C4-2B (cell line): ENCODE results near the gene PIGH.
"Not testable (repeated sequence)": the region's sequence is repeated elsewhere in the genome, so short reads cannot be mapped to it uniquely, and the experiment has no call there.

Source experiments
- H3K27ac ChIP-seq: fragments of 450-650 bp; 2 replicates; pipeline ENCODE4 v1.5.1; 2017
- ZFX ChIP-seq: fragments of 450-650 bp; IDR thresholded peaks from 2 replicates; pipeline ENCODE4 v1.6.1; 2017
- TF ChIP-seq, protein P1 (sequence below): fragments of 450-650 bp; conservative IDR thresholded peaks from 2 replicates; pipeline ENCODE4 v1.5.1; 2017; ENCODE audit warnings: mild to moderate bottlenecking

Gene PIGH

DNA sequence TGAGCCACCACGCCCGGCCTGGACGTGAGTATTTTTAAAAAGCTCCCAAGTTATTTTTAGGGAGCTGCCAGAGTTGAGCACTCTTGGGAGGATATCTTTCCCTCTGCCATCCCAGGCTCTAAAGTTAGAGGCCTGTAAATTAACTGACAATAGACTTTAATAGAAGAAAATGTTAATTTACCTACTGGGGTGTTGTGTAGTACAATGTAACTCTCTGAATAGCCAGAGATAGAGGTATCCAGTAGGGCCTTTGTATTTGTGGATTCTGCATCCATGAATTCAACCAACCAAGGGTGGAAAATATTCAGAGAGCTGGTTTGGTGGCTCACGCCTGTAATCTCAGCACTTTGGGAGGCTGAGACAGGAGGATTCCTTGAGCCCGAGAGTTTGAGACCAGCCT, 7.6 kb upstream of the PIGH start:
- H3K27ac ChIP-seq = no peak overlapping the region
- TF ChIP-seq, protein P1, sequence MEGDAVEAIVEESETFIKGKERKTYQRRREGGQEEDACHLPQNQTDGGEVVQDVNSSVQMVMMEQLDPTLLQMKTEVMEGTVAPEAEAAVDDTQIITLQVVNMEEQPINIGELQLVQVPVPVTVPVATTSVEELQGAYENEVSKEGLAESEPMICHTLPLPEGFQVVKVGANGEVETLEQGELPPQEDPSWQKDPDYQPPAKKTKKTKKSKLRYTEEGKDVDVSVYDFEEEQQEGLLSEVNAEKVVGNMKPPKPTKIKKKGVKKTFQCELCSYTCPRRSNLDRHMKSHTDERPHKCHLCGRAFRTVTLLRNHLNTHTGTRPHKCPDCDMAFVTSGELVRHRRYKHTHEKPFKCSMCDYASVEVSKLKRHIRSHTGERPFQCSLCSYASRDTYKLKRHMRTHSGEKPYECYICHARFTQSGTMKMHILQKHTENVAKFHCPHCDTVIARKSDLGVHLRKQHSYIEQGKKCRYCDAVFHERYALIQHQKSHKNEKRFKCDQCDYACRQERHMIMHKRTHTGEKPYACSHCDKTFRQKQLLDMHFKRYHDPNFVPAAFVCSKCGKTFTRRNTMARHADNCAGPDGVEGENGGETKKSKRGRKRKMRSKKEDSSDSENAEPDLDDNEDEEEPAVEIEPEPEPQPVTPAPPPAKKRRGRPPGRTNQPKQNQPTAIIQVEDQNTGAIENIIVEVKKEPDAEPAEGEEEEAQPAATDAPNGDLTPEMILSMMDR = no peak
- TF ChIP-seq ZFX = no peak

DNA sequence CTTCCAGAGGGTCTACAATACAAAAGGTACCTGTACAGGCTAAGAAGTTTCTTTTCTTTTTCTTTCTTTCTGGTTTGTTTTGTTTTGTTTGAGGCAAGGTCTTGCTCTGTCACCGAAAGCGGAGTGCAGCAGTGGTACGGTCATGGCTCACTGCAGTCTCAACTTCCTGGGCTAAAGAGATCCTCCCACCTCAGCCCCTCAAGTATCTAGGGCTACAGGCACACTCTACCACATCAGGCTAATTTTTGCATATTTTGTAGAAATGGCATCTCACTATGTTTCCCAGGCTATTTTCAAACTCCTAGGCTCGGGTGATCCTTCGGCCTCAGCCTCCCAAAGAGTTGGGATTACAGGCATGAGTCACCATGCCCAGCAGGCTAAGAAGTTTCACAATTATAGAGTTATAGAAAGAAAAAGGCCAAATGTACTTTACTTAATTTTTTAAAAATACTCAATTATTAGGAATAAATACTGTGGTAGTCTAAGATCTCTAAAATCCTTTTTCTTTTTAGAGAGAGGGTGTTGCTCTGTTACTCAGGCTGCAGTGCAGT, 3.0 kb upstream of the PIGH start:
- TF ChIP-seq, protein P1 = no peak
- H3K27ac ChIP-seq = no peak overlapping the region

GRCh38 chr14:67602076-67602475, 2.0 kb upstream of the PIGH start:
- no peak for TF ChIP-seq ZFX
- TF ChIP-seq, protein P1 = no peak
- H3K27ac ChIP-seq = no peak overlapping the region

GRCh38 chr14:67600562-67600974, 500 bp upstream of the PIGH start:
- H3K27ac ChIP-seq = peak overlapping the region; percentile 83

DNA sequence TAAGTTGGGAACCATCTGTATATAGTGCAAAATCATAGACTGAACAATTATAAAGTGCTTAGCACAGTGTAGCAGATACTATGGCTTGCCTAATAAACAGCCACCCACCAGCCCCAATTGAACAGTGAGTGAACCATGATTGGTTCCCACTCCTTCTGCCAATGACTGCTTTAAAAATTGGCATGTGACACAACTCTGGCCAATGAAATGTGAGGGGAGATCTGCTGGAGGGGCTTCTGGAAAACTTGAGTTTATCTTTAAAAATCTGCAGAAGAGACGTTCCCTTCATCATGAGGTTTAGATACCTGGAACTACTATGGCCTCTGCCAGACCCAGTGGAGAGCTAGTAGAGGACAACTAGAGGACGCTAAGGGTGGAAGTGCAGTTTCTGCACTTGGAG, 4.7 kb downstream of the PIGH start:
- H3K27ac ChIP-seq = no peak overlapping the region
- no peak for TF ChIP-seq ZFX
- TF ChIP-seq, protein P1 = no peak

DNA sequence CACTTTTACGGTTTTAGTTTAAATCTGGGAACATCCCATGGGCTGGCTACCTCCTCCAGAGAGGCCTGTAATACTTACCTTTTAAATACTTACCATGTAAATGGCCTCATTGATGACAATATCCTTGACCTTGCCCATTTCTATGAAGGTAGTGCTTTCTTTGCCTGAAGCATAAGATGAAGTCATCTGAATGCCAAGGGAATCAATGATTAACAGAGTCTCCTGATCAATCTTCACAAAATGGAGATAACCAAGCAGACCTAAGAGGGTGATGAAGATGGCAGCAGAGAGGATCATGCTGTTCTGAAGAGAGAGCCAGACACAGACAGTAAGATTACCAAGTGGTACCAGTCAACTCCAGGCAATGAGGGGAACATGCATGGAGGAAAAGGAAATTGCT, 6.4 kb downstream of the PIGH start:
- H3K27ac ChIP-seq = not testable (repeated sequence)

GRCh38 chr14:67589204-67589770, 10.8 kb downstream of the PIGH start:
- no peak overlapping the region for H3K27ac ChIP-seq
- no peak for TF ChIP-seq ZFX
- TF ChIP-seq, protein P1 = no peak

DNA sequence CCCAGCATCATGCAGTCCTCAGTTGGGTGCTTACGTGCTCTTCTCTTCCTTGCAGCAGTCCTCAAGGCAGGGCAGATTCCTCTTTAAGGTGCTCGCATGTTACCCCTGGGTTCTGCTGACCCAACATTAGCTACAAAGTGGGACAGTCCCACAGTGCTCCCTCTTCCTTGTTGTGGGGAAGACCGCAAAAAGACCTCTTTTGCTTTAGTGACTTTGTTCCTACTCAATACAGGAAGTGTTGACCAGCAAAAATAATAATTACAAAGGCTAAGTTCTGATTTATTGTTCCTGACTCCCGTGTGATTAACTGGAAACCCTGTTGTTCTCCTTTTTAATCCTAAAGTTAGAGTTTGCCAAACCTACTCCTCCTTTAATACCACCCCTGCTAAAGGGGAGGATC, 13.7 kb downstream of the PIGH start:
- no peak overlapping the region for H3K27ac ChIP-seq
- TF ChIP-seq, protein P1 = no peak
- TF ChIP-seq ZFX = no peak
